ENCODE measurements around the gene RAD18. TPM values are rescaled to one million over a fixed set of nuclear protein-coding genes. Genes with fewer than 3 reads are reported as not detected.
A peak's percentile ranks its signal among the peaks of the same experiment; 100 is the strongest.

RAD18 gene
- total RNA-seq, 1 donor from 2014 or later = 7.5 TPM

- intact Hi-C loops (cut with DNase I) = no loop called here
- DNase-seq (ENCODE audit: missing footprints) = no peak
- peak; percentile 67 for ATAC-seq
Measured at GRCh38 chr3:8853081-8853480, 110.2 kb downstream of the RAD18 start.

- DNase-seq (ENCODE audit: missing footprints) = no peak
- no peak for ATAC-seq
- intact Hi-C loops (cut with DNase I) = no loop called here
Measured at GRCh38 chr3:8852511-8852910, 110.8 kb downstream of the RAD18 start.

- DNase-seq (ENCODE audit: missing footprints) (no peak), ATAC-seq (peak; percentile 75)
- intact Hi-C loops (cut with DNase I) = no loop called here
Measured at GRCh38 chr3:8851703-8852102, 111.6 kb downstream of the RAD18 start.

- ATAC-seq (no peak), DNase-seq (ENCODE audit: missing footprints) (no peak)
- intact Hi-C loops (cut with DNase I) = no loop called here
Measured at GRCh38 chr3:8848696-8849131, 114.6 kb downstream of the RAD18 start.

GRCh38 chr3:8847317-8847716 is 116.0 kb downstream of the RAD18 start:
- intact Hi-C loops (cut with DNase I) = no loop called here
- DNase-seq (ENCODE audit: missing footprints) = no peak
- no peak for ATAC-seq

- ATAC-seq = no peak
- no peak for DNase-seq (ENCODE audit: missing footprints)
- intact Hi-C loops (cut with DNase I) = no loop called here
Measured at GRCh38 chr3:8846176-8846575, 117.1 kb downstream of the RAD18 start.

GRCh38 chr3:8845641-8846040 is 117.6 kb downstream of the RAD18 start:
- intact Hi-C loops (cut with DNase I) = no loop called here
- no peak for DNase-seq (ENCODE audit: missing footprints)
- ATAC-seq = no peak

- ATAC-seq (no peak), DNase-seq (ENCODE audit: missing footprints) (no peak)
- intact Hi-C loops (cut with DNase I) = no loop called here
Measured at GRCh38 chr3:8843347-8843746, 119.9 kb downstream of the RAD18 start.

- no peak for ATAC-seq
- no peak for DNase-seq (ENCODE audit: missing footprints)
Measured at GRCh38 chr3:8842293-8842692, 121.0 kb downstream of the RAD18 start.

GRCh38 chr3:8841472-8841871 is 121.8 kb downstream of the RAD18 start:
- DNase-seq (ENCODE audit: missing footprints) = no peak
- no peak for ATAC-seq
- intact Hi-C loops (cut with DNase I) = no loop called here

More at GRCh38 chr3:8842293-8842692, 121.0 kb downstream of the RAD18 start:
- intact Hi-C loops (cut with DNase I) = no loop called here

- DNase-seq (ENCODE audit: missing footprints) = no peak
- ATAC-seq = no peak
Measured at GRCh38 chr3:8840556-8840955, 122.7 kb downstream of the RAD18 start.

GRCh38 chr3:8839607-8840325 is 123.5 kb downstream of the RAD18 start:
- no peak for DNase-seq (ENCODE audit: missing footprints)
- ATAC-seq = no peak
- intact Hi-C loops (cut with DNase I) = no loop called here

More at GRCh38 chr3:8840556-8840955, 122.7 kb downstream of the RAD18 start:
- intact Hi-C loops (cut with DNase I) = no loop called here

- intact Hi-C loops (cut with DNase I) = no loop called here
- DNase-seq (ENCODE audit: missing footprints) = no peak
- ATAC-seq = no peak
Measured at GRCh38 chr3:8838765-8839423, 124.4 kb downstream of the RAD18 start.

GRCh38 chr3:8838234-8838633 is 125.0 kb downstream of the RAD18 start:
- ATAC-seq (no peak), DNase-seq (ENCODE audit: missing footprints) (no peak)
- intact Hi-C loops (cut with DNase I) = no loop called here

- ATAC-seq (no peak), DNase-seq (ENCODE audit: missing footprints) (no peak)
- intact Hi-C loops (cut with DNase I) = no loop called here
Measured at GRCh38 chr3:8837162-8837561, 126.1 kb downstream of the RAD18 start.

- DNase-seq (ENCODE audit: missing footprints) = no peak
- intact Hi-C loops (cut with DNase I) = no loop called here
- ATAC-seq = no peak
Measured at GRCh38 chr3:8836096-8836495, 127.2 kb downstream of the RAD18 start.

- DNase-seq (ENCODE audit: missing footprints) = no peak
- no peak for ATAC-seq
- intact Hi-C loops (cut with DNase I) = no loop called here
Measured at GRCh38 chr3:8835385-8835784, 127.9 kb downstream of the RAD18 start.

GRCh38 chr3:8834974-8835373 is 128.3 kb downstream of the RAD18 start:
- intact Hi-C loops (cut with DNase I) = no loop called here
- DNase-seq (ENCODE audit: missing footprints) (no peak), ATAC-seq (no peak)

- ATAC-seq = no peak
- no peak for DNase-seq (ENCODE audit: missing footprints)
- intact Hi-C loops (cut with DNase I) = no loop called here
Measured at GRCh38 chr3:8827641-8828040, 135.6 kb downstream of the RAD18 start.
